NCI-H774 (cell line): Measurements from ENCODE around the gene DCAF12.
A peak's percentile ranks its signal among the peaks of the same experiment; 100 is the strongest.
"Not testable (repeated sequence)": the region's sequence is repeated elsewhere in the genome, so short reads cannot be mapped to it uniquely, and the experiment has no call there.

Experiments used
- DNase-seq: peaks from one replicate; lab custom pipeline; 2025; lab: John Stamatoyannopoulos, UW

The DCAF12 gene

DNA sequence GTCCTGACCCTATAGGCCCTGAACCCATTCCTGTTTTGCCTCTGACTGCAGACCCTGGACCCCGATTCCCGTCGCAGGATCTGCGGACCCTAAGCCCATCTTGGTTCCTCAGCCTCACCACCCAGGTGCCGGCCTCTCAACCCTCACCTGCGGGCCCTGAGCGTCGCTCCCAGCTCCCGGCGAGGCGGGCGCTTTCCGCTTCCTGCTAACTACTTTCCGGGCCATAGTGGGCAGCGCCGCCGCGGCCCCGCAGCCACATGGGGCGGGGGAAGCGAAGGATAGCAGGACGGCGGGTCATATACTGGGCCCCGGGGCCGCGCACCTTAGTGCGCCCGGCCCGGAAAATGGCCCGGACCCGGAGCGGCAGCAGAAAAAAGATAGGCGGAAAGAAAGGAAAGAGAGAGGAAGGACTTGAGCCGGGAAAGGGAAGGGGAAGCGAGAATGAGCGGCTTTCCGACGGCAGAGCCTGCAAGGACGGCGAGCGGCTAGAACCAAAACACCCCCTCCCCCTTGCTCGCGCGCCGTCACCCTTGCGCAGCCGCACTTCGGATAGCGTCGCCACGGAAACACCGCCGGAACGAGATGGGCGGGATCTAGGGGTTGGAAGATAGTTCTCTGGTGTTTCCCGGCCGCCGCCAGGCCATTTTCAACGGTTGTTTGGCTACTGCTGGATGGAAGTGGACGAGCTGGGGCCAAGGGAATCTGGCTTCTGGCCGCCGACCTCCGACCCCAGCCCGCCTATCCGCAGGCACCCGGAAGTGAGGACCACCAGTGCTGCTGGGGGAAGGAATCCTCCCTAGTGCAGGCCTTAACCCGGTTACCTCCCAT is at the start of gene DCAF12:
TSS of gene DCAF12 (minus strand) at position 492 of the 828 bp plus-strand sequence. CDS start at position 225, 267 bp downstream.
- DNase-seq = peak; percentile 91

DNA sequence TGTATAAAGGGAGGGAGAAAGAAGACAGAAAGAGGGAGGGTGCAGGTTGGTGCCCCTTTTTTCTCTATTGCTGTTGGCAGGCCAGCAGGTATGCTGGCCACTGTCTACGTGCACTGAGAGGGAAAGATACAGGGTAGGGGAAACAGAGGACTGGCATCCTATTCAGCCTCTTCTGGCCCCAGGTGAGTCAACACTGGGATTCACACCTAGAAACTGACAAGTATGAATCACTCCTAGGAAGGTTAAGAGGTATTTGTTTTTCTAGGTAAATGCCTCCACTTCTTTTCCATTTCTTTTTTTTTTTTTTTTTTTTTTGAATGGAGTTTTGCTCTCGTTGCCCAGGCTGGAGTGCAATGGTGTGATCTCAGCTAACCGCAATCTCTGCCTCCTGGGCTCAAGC is 49.6 kb upstream of the DCAF12 start:
- no peak for DNase-seq

DNA sequence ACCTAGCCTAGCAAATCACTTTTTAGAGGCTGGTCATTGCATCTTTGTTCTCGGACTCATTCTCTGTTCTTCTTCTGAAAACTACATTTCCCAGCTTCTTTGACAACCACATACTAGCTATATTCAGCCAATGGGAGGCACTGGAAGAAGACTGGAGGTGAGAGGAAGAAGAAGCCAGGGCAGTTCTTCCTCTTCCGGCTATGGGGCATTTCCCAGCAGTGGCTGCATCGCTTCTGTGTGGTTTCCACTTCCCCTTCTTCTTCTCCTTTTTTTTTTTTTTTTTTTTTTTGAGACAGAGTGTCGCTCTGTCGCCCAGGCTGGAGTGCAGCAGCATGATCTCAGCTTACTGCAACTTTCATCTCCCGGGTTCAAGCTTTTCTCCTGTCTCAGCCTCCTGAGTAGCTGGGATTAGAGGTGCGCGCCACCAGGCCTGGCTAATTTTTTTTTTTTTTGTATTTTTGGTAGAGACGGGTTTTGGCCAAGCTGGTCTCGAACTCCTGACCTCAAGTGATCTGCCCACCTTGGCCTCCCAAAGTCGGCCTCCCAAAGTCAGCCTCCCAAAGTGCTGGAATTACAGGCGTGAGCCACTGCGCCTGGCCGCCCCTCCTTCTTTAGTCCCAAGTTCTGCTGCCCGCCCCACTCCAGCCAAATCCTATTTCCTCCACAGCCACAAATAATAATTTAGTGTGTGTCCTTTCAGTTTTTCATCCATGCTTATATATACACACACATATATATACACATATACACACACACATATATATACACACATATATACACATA is 45.4 kb upstream of the DCAF12 start:
- no peak for DNase-seq

DNA sequence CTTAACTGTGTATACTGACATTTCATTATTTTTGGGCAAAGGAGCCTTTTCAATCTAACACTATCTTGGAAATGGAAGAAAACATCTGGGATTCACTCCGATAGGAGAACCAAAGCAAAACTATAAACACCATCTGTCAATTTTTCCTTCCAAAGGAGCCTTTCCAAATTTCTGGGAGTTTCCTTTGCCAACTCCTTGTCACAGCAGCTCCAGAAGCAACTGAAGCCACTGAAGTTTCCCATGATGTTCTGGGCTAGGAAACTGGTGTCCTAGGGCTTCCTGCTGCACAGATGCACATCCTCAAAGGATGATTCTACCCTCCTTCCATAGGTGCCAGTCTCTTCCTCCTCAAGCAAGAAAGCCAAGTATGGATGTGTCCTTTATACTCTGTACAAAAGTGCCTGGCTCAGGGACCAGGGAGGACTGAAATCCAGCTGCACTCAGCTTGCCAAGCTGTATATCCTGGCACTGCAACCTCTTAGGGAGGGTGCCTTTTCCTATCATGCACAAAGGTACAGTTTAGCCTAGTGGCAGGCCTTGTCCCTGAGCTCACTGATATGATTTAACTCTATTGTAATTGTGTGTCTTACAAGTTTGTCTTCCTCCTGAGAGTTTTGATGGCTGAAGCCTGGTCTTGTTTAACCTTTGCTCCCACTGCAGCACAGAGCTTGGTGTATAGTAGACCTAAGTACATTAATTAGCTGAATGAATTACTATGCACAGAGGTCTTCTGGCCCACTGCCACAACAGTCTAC is 43.9 kb upstream of the DCAF12 start:
- DNase-seq = no peak

DNA sequence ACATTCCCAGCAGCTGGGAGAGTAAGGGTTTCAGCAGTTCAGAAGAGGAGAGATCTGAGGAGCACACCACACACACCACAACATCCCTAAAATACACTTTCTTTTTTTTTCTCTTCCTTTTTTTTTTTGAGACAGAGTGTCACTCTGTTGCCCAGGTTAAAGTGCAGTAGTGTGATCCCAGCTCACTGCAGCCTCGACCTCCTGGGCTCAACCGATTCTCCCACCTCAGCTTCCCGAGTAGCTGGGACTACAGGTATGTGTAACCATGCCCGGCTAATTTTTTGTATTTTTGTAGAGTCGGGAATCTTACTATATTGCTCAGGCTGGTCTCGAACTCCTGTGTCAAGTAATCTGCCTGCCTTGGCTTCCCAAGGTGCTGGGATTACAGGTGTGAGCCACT is 42.6 kb upstream of the DCAF12 start:
- no peak for DNase-seq

DNA sequence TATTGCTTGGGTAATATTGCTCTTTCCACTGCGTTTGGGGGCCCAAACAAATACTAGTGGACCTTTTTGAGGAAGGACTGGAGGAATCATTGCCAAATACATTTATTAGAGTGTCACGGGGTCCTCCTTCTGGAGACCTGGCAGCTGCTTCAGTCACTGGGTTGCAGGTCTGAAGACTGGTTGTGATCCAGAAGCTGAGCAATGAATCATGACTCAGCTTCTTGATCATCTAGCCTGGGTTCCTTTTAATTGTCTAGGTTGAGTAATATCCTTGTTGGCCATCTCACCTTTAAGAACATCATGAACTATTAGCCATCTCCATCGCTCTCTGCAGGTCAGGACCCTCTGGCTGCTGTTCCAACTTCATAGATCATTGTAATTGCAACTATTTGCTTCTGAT is 36.9 kb upstream of the DCAF12 start:
- no peak for DNase-seq

- peak; percentile 48 for DNase-seq
These were observed 31.9 kb upstream of the DCAF12 start for GRCh38 chr9:34158362-34158869.

DNA sequence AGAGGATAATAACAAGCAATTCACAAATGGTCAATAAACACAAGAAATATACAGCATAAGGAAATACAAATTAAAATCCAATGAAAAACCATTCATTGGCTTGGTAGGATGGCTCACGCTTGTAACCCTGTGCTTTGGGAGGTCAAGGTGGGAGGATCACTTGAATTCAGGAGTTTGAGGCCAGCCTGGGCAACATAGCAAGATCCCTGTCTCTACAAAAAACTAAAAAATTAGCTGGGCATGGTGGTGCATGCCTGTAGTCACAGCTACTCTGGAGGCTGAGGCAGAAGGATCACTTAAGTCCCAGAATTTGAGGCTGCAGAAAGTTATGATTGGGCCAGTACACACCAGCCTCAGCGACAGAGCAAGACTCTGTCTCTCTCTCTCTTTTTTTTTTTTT is 31.4 kb upstream of the DCAF12 start:
- DNase-seq = no peak

DNA sequence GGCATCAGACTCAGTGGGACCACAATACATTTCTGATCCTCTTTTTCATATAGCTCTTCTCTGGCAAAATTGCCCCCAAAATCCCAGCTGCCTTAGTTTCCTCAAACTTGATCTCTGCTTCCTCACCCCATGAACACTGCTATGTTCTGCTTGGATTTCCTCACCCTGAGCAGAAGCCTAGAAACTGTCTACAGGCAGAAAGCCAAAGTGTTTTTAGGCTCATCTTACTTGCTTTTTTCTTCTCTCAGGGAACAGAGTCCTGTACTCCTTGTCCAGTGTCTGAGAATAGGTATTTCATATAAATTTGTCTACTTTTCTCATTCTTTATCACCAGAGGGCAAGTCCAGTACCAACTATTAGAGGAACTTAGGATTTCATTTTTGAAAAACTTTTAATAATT is 30.8 kb upstream of the DCAF12 start:
- DNase-seq = no peak

GRCh38 chr9:34154057-34154456 is 27.6 kb upstream of the DCAF12 start:
- no peak for DNase-seq

GRCh38 chr9:34151398-34151797 is 24.9 kb upstream of the DCAF12 start:
- no peak for DNase-seq

GRCh38 chr9:34145165-34145564 is 18.7 kb upstream of the DCAF12 start:
- DNase-seq = no peak

GRCh38 chr9:34143116-34143515 is 16.6 kb upstream of the DCAF12 start:
- no peak for DNase-seq

GRCh38 chr9:34140853-34141252 is 14.4 kb upstream of the DCAF12 start:
- DNase-seq = no peak

DNA sequence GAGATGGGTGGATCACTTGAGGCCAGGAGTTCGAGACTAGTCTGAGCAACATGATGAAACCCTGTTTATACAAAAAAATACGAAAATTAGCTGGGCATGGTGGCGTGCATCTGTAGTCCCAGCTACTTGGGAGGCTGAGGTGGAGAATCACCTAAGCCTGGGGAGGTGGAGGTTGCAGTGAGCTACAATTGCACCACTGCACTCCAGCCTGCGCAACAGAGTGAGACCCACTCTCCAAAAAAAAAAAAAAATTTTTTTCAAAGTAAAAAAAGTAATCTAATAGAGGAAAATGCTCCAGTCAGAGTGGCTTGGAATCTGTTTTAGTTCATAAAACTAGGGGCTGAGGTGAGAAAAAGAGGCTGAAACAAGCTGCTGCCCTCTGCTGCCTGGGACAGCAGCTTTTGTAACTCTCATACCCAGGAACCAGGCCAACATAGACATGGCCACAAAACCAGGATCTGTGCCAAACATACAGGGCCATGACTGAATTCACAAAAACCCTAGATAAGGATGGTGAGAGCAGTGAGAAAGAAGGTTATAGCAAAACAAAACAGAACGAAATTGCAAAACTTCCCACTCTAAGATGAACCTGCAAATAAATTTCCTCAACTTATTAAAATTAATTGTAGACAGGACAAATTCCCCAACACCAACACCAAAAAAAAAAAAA is 13.1 kb upstream of the DCAF12 start:
- DNase-seq = peak; percentile 9

GRCh38 chr9:34138644-34139043 is 12.1 kb upstream of the DCAF12 start:
- DNase-seq = not testable (repeated sequence)

- DNase-seq = no peak
These were observed 8.0 kb upstream of the DCAF12 start for GRCh38 chr9:34134521-34134920.

- DNase-seq = no peak
These were observed 7.0 kb upstream of the DCAF12 start for GRCh38 chr9:34133436-34133949.

- no peak for DNase-seq
These were observed 5.1 kb upstream of the DCAF12 start for GRCh38 chr9:34131571-34131970.

DNA sequence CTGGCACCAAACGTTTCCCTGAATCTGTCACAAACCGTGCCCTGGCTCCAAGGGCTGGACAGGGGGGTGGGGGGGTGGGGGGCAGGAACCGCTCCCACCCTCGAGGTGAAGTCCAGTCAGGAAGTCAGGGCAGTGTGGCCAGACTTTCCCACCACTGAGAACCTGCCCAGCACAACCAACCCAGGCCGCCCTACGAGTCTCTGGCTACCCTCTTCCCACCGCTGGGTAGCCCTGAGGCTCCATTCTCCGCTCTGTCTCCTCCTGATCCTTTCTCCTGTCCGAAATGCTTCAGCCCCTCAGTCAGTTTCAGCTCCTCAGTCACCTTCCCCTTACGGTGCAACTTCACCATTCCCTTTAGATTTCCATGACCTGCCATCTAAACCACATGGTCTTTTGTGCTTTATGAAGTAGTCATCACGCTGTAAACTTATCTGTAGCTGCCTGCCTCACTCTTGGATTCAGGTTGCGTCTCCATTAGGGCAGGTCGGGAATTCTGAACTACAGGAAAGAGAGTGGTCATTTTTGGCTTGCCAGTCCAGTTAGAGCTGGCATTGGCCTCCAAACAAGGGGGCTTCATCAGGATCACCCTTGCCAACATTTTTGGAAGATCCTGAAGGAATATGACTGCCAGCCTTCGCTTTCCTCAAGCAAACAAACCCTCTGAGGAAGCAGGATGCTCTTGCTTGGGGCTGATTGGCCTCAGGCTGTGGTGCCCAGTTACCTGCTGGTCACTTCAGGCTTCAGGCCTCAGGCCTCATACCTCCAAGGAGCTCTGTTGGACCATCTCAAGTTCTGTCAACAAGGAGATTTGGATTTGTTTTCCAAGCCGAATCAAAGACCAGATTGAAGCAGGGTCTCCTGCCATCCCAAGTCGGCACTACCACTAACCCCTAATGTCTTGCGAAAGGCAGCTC is 794 bp upstream of the DCAF12 start:
- DNase-seq = no peak
